ENCODE results near the gene FAM163B. TPM values are rescaled to one million over a fixed set of nuclear protein-coding genes. Genes with fewer than 3 reads are reported as not detected.

Gene FAM163B
- total and polyA plus RNA-seq, 10 donors: 0.11 to 1.0 (median 0.52) TPM; not detected in 7

DNA sequence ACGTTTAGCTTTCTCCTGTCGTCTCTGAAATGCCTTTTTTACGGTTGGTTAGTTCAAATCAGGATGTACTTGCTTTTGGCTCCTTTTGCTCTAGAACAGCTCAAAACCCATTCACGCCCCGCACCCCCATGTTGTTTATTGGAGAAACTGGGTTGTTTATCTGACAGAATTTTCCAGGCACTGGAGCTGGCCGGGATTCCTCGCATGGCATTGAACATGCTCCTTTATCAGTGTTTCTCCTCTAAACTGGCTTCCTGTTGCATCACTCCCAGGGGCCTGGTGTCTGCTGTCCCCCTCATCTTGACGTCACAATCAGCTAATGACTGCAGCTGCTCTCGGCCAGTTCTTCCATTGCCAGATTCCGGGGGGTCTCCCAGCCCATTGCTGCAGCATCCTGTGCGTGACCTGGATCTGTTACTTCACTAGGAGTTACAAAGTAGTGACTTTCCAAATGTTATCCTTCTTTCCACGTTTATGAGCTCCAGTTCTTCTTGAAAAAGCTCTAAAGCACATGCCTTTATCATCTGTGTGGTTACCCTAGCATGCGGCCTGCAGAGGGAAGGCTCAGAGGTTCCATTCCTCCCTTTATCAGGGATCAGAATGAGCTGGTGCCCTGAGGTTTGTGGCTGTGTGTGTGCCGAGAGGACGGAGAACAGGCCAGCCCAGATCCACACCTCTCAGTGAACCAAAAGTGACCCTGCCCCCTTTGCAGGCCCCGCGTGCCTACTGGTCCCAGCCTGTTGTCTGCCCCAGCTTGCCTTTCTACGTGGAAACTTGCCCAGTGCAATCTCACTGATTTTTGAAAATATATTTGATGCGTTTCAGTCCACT is 27.5 kb downstream of the FAM163B start:
- no peak overlapping the region for H3K27ac ChIP-seq
- H3K9me3 ChIP-seq: no peaks in the 10 kb centered on the region
- TF ChIP-seq POLR2A (IDR thresholded peaks at IDR 0.05): no peak
- TF ChIP-seq POLR2AphosphoS5 (IDR thresholded peaks at IDR 0.05): no peak
- TF ChIP-seq, protein P1, sequence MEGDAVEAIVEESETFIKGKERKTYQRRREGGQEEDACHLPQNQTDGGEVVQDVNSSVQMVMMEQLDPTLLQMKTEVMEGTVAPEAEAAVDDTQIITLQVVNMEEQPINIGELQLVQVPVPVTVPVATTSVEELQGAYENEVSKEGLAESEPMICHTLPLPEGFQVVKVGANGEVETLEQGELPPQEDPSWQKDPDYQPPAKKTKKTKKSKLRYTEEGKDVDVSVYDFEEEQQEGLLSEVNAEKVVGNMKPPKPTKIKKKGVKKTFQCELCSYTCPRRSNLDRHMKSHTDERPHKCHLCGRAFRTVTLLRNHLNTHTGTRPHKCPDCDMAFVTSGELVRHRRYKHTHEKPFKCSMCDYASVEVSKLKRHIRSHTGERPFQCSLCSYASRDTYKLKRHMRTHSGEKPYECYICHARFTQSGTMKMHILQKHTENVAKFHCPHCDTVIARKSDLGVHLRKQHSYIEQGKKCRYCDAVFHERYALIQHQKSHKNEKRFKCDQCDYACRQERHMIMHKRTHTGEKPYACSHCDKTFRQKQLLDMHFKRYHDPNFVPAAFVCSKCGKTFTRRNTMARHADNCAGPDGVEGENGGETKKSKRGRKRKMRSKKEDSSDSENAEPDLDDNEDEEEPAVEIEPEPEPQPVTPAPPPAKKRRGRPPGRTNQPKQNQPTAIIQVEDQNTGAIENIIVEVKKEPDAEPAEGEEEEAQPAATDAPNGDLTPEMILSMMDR (IDR thresholded peaks at IDR 0.05 in 8 of 11, conservative IDR thresholded peaks at IDR 0.05 in 3 of 11): no peak
- no peaks in the 10 kb centered on the region for H3K36me3 ChIP-seq
- no peak for DNase-seq
- H3K4me1 ChIP-seq: peaks cover 0 to 38% (median 23%) of the 10 kb centered on the region in 6 donors
- peaks cover 0 to 97% (median 27%) of the 10 kb centered on the region in 7 donors for H3K27me3 ChIP-seq (replicated peaks in 1 of 7)
- intact Hi-C loops (cut with DNase I; ENCODE audit: low total_unique reads): no loop called here
- WGBS, 5 donors: 71 to 84% (median 79%) methylated on average over 19 of the region's 19 CpGs
- H3K4me3 ChIP-seq: no peak overlapping the region

DNA sequence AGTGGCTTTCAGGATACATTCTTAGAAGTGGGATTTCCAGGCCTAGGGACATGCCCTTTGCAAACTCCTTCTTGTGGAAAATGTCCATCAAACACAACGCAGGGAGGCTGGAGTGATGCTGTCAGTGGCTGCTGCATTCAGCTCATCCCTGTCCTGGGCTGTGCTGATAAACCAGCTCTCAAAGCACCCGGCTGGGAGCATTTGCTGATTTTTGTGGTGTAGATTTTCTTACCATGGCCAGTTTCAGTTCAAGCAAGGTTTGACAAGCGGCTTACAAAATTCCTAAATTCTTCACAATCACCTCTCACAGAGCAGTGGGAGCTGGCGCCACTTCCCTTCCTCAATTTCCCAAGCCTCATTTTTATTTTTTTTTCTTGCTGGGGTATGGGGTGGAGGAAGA is 28.2 kb downstream of the FAM163B start:
- intact Hi-C loops (cut with DNase I; ENCODE audit: low total_unique reads): no loop called here

DNA sequence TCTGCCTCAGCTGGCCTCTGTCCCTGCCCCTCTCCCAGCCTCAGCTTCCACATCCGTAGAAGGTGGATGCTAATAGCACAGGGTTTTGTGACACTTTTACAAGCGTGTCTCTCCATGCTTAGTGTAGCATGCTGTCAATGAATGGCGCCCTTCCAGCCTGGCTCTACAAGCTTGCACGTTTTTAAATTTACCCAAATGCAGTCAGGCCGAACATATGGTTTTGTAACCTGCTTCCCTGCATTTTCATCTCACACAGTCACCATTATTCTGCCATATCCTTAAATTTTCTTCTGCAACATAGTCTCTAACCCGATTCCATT is 28.8 kb downstream of the FAM163B start:
- Histone ChIP-seq H3K9me3 (no peaks in the 10 kb centered on the region), H3K27ac (no peak overlapping the region), H3K27me3 (replicated peaks in 1 of 7) (peaks cover 0 to 97% (median 18%) of the 10 kb centered on the region in 7 donors), H3K4me1 (peaks cover 0 to 41% (median 21%) of the 10 kb centered on the region in 6 donors), H3K4me3 (no peak overlapping the region), H3K36me3 (no peaks in the 10 kb centered on the region)
- TF ChIP-seq POLR2AphosphoS5 (IDR thresholded peaks at IDR 0.05): no peak
- TF ChIP-seq, protein P1 (IDR thresholded peaks at IDR 0.05 in 8 of 11, conservative IDR thresholded peaks at IDR 0.05 in 3 of 11): no peak
- no peak for TF ChIP-seq POLR2A (IDR thresholded peaks at IDR 0.05)
- intact Hi-C loops (cut with DNase I; ENCODE audit: low total_unique reads): no loop called here
- no peak for DNase-seq
- WGBS, 5 donors: 68 to 73% (median 71%) methylated on average over 6 of the region's 6 CpGs

More for the DNA sequence above, 28.2 kb downstream of the FAM163B start:
- H3K27me3 ChIP-seq (replicated peaks in 1 of 7): peaks cover 0 to 97% (median 24%) of the 10 kb centered on the region in 7 donors
- H3K4me1 ChIP-seq: peaks cover 0 to 41% (median 27%) of the 10 kb centered on the region in 6 donors
- no peaks in the 10 kb centered on the region for H3K36me3 ChIP-seq
- H3K9me3 ChIP-seq: no peaks in the 10 kb centered on the region
- TF ChIP-seq POLR2A (IDR thresholded peaks at IDR 0.05) (no peak), POLR2AphosphoS5 (IDR thresholded peaks at IDR 0.05) (no peak)
- TF ChIP-seq, protein P1 (IDR thresholded peaks at IDR 0.05 in 8 of 11, conservative IDR thresholded peaks at IDR 0.05 in 3 of 11): no peak
- no peak overlapping the region for H3K27ac ChIP-seq
- no peak for DNase-seq
- WGBS, 5 donors: 64 to 89% (median 77%) methylated on average over 4 of the region's 4 CpGs
- H3K4me3 ChIP-seq: no peak overlapping the region

DNA sequence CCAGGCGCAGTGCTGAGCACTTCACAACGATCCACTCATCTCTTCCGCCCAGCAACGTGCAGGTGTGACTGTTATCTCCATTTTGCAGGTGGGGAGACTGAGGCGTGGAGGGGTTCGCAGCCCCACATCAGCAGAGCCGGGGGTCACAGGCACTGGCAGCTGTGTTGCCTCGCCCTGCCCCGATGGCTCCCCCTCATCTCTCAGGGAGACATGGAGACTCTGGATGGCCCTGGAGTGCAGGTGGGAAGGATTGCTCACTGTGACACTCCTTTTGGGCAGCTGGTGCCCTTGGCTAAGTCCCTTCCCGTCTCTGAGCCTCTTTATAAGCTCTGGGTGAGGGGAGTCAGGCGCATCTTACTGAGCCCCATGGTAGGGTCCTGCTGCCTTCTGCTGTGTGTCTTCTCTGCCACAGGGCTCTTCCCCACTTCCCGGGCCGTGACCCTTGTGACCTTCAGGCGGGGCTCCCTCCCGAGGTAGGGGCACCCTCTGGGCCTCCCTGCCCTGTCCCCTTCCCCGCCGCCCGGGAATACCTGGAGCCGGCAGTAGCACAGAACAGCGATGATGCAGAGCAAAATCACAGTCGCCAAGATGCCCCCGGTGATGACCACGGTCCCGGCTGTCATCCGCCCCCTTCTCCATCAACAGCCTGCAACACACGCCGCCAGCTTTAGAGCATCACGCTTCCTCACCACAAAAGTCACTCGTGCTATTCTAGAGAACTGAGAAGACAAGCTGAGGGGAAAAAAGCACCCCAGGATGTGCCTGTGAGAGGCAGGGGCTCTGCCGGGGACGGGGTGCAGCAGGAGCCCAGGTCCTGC is 29.4 kb downstream of the FAM163B start:
- no peaks in the 10 kb centered on the region for H3K9me3 ChIP-seq
- WGBS, 5 donors: 58 to 72% (median 66%) methylated on average over 23 to 31 of the region's 31 CpGs
- no peak overlapping the region for H3K27ac ChIP-seq
- no peak for TF ChIP-seq POLR2A (IDR thresholded peaks at IDR 0.05)
- TF ChIP-seq POLR2AphosphoS5 (IDR thresholded peaks at IDR 0.05): no peak
- TF ChIP-seq, protein P1 (IDR thresholded peaks at IDR 0.05 in 8 of 11, conservative IDR thresholded peaks at IDR 0.05 in 3 of 11): no peak
- H3K4me1 ChIP-seq: peaks cover 0 to 39% (median 18%) of the 10 kb centered on the region in 6 donors
- no peak overlapping the region for H3K4me3 ChIP-seq
- peaks cover 0 to 97% (median 12%) of the 10 kb centered on the region in 7 donors for H3K27me3 ChIP-seq (replicated peaks in 1 of 7)
- H3K36me3 ChIP-seq: no peaks in the 10 kb centered on the region
- intact Hi-C loops (cut with DNase I; ENCODE audit: low total_unique reads): no loop called here
- no peak for DNase-seq
